ENCODE results near the gene FBXW4.

Gene FBXW4

DNA sequence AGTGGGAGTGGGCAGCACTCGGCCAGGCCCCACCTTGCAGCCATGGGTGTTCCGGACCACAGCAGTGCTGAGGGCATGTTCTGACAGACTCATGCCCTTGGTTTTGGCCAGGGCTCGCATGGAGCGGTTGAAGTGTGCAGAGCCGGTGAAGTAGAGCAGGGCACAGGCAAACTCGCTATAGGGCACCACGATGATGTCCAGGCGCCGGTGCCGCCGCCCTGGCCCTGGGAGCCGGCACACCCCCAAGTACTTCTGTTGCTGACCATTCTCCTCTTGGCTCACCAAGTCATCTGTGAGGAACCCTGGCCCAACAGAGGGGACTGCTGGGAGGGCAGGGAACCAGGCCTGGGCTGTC is 115.5 kb downstream of the FBXW4 start:
- no peak for DNase-seq

DNA sequence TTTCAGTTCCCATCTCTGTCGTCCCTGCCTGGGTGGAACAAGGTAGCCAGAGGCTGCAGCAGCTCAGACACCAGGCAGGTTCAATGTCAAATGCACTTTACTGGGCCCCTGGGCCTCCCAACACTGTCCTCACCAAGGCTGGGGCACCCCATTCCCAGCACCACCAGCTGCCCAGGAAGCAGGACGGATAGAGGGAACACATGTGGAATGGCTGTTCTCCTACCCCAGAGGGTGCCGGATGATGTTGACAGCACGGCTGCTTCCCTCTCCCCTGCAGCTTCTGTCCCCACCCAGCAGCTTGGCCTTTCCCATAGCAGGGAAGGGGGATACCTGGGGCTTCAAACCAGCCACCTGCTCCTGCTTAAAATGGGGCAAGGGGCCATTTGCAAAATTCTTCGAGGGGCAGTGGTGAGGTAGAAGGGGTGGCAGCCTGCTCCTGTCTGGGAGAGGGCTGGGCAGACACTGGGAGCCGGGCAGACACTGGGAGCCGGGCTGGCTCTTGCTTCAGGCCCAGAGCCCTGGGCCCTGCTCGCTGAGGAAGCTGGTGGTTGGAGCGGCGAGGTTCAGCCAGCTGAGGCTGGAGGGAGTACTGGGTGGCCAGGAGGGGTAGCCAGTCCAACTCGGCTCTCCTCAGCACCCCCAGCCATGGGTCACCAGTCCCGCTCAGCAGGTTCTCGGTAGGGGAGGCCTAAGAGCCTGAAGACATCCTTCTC is 116.0 kb downstream of the FBXW4 start:
- no peak for DNase-seq

DNA sequence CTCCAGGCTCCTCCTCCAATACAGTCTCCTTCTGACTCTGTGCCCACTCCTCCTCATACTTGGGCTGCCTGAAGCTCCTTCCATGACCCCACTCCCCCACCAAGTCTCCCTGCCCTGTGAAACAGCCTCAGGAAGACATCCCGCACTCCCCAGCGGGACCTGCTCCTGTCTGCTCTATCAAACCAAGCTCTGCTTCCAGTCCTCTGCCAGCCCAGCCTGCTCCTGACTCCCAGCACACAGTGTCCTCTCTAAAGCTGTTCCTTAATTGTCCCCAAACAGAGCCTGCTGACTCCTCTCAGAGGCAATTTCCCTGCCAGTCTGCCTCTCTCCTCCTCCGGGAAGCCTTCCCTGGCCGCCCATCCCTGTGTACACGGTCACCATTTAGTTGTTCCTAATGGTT is 116.8 kb downstream of the FBXW4 start:
- no peak for DNase-seq

DNA sequence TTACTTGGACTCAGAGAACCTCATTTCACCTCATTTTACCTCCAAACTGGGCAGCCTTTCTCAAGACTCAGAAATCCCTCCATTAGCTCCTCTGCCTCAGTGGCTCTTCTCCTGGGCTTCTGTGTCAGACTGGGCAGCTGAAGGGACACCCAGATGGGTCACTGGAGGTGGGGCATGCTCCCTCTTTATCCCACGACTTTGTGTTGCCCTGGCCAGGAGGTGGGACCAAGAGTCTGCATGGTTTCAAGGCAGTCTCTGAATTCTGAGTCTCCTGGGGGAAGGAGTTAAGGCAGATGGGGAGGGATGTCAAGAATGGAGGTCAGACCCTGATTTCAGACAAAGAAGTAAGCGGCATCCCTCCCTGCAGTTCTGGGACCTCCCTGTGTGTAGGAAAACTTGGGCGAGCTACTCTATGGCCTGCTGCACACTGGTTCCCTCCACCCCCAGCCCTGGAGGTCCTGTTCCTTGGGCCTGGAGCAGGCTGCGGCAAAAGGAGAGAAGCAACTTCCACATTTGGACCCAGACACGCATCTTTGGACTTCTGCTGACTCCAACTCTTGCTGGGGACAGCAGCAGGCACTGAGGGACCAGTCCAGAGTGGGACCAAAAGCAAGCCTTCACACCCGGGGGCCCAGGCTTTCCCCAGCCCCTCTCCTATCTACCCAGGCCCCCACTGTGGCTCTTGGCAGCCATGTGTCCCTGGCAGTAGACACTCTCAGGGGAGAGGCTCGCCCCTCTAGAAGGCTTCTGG is 117.7 kb downstream of the FBXW4 start:
- DNase-seq, result no peak

DNA sequence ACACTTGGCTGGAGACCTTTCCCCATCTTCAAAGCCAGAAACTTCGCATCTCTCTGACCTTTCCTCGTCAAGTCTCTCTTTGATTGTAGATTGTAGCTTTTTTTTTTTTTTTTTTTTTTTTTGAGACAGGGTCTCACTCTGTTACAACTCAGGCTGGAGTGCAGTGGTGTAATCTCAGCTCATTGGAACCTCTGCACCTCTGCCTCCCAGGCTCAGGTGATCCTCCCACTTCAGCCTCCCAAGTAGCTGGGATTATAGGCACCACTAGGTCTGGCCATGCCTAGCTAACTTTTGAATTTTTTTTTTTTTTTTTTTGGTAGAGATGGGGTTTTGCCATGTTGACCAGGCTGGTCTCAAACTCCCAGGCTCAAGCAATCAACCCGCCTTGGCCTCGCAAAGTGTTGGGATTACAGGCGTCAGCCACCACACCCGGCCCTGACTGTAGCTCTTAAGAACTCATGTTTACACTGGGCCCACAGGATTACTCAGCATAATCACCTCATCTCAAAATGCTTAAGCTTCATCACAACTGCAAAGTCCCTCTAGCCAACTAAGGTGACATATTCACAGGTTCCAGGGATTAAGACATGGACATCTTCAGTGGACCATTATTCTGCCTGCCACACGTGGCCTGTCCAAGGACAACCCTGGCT is 118.6 kb downstream of the FBXW4 start:
- no peak for DNase-seq

DNA sequence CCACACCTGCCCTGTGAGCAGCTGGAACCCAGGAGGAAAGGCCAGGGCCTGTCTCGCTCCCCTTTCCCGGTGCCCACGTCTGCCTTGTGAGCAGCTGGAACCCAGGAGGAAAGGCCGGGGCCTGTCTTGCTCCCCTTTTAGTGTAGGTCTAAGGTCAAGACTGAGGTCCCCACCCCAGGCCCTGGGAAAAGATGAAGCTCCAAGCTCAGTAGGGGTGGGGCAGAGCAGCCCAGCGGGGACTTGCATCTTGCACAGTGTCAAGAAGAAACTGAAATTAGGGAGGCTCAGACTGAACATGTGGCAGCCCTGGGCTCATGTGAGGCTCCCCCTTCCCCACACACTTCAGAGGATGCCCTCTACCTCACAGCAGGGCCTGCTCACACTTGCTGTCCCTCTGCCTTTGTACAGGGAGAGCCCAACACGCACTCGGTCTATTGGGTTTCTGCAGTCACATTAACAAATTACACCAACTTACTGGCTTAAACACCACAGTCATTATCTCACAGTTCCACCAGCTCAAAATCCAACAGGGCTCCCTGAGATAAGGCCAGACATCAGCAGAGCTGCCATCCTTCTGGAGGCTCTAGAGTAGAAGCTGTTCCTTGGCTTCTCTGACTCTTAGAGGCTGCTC is 119.3 kb downstream of the FBXW4 start:
- no peak for DNase-seq

DNA sequence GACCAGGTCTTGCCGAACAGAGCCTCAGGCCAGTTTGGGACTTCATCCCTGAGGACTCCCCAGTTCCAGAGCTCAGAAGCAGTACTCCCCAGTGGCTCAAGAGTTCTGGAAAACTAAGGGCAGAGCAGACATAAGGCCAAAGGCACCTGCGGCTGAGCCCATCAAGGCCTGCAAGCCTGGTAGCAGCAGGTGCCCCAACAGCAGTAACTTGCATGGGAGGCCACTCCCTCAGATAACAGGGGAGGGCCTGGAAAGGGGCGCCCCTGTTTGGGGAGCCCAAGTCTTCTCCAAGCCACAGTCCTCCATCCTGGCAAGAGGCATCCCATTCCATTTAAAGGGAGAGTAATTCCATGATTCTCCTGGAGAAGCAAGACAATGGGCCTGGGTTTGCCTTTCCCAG is 119.9 kb downstream of the FBXW4 start:
- DNase-seq, result no peak

DNA sequence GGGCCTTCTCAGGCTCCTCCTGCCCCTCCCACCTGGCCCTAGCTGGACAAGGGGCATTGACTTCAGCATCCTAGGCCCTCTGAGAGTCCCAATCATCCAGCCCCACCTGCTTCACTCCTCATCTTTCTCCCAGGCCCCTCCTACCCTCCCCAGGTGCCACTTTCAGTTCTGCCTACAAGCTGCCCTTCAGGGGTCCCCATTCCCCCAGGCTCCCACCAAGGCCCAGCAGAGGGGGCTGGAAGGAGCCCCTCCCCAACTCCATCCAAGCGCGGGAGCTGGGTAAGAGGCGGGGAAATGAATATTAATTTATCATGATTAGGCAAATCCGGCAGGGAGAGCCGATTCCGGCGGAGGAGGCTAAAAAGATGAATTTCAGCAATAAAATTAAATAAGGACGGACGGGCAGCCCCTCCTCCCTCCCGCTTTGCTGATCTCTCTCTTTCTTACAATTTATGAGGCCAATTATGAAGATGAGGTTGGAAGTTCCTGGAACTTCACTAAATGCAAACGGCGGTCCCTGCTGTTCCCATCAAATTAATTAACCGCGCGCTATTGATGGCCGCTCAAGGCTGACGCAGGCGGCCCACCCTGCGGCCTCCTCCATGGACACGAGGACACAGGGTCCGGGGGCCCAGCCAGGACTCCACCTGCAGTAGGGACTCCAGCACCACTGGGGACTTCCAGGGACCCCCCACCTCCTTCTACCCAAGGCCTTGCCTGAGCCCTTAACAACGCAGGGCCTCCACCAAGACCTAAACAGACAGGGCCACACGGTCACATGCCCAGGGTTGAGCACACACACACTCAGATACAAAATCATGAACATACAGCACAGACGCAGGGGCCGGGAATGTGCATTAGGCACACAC is 120.9 kb downstream of the FBXW4 start:
- DNase-seq, result no peak

DNA sequence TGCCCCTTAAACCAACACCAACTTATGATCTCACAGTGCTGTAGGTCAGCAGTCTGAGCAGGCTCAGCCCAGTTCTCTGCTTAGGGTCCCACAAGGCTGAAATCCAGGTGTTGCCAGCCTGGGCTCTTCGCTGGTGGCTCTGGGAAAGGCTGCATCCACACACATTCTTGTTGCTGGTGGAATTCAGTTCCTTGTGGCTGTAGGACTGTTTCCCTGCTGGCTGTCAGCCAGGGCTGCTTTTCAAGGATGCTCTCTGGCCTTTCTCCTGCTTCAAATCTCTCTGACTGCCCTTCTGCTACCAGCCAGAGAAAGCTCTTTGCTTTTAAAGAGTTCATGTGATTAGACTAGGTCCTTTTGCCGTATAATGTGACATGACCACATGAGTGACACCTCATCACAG is 122.2 kb downstream of the FBXW4 start:
- no peak for DNase-seq

DNA sequence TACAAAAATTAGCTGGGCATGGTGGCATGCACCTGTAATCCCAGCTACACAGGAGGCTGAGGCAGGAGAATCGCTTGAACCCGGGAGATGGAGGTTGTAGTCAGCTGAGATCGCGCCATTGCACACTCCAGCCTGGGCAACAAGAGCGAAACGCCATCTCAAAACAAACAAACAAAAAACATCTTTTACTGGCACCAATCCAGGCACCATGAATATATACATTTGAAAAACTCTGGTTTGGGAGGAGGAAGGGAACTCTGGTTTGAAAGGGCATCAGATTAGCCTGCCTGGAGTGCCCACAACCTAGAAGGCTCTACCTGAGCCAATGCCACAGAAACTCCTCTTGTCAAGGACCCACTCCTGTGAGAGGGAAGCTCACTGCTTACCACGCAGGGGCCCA is 122.8 kb downstream of the FBXW4 start:
- no peak for DNase-seq

DNA sequence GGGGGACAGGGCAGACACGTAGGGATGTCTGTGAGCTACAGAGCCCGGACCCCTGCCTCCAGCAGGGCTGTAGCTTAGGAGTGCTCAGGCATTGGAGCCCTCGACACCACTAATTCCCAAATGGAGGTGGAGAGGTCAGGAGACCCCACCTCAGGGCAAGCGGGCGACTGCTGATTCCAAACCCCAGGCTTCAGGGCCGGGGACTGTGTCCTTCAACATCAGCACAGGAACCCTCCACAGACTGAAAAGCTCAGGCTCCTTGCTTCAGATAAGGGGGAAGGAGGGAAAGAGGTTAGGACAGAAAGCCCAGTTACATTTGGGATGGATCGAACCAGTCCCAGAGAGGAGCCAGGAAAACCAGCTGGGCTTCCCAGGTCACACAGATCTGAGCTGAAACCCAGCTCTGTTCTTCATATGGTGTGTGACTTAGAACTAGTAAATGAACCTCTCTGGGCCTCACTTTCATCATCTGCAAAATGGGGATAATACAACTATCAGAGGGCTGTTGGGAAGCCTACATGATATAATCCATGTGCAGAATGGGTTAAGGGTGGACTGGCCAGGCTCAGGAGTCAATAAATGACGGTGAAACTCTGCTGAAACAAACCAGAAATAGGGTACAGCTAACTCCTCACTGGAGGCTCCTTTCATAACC is 123.6 kb downstream of the FBXW4 start:
- DNase-seq, result no peak

DNA sequence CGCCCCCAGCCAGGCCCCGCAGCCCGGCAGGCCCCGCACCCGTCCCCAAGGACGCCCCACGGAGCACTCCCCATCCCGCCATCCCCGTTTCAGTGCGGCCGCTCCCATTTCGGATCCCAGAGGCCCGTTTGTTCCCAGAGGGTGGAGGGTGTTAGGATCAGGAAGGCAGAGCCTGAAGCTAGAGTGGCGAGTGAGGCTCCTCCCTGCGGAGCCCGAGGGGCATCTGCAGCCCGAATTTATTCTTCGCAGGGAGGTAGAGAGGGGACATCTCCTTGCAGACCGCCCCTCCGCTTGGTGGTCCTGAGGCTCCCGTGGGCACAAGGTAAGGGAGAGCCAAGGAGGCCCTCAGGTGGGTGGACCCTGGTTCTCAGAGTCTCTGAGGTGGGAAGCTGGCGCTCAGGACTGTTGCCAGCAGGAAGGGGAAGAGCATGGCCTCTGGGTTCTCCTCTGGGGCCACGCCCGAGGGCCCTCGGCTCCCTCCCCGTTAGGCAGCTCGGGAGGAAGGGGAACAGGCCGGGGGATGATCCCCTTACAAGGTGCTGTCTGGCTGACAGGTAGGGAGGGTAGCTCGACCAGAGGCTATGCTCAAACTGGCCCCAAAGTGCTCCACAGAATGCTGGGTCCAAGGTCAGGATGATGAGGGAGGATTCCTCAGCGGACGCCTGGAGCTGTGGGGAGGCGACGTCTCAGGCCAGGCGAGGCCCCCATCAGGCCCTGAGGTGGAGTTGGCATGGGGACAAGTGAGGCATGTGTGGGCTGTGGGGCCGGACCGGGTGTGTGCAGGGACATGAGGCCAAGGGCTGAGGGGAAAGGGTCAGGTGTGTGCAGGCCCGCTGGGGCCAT is 124.3 kb downstream of the FBXW4 start:
- DNase-seq, result no peak

DNA sequence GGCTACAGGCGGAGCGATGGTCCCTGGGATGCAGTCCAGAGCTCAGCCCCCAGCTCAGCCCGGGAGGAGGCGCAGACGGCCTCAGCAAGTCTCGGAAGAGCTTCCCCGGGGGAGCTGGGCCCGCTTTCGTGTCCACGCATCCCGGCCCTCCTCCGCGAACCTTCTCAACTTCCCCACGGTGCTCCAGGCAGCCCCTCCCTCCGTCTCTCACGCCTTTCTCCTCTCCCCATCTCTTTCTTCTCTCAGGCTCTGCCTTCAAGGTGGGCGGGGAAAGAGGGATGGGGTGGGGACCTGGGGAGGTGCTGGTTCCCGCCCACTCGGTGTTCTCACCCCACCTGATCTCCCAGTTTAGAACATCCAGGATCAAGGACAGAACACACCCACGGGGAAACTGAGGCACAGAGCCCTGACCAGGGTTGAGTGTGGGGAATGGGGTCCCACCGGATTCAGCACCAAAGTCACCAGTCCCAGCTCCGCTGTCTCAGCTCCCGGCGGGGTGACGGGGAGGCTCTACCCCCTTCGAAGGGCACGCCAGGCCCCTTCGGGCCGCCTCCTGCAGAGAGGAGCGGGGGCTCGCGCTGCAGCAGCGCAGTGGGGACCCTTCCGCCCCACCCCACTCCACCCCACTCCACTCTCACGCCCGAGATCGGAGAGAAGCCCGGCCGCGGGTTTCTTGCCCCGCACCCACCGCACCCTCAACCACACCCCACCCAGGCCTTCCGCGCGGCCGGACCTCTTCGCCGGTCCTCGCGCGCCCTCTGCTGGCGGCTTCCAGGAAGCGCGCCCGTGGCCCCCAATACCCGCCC is 125.1 kb downstream of the FBXW4 start:
- DNase-seq, result peak; percentile 85

DNA sequence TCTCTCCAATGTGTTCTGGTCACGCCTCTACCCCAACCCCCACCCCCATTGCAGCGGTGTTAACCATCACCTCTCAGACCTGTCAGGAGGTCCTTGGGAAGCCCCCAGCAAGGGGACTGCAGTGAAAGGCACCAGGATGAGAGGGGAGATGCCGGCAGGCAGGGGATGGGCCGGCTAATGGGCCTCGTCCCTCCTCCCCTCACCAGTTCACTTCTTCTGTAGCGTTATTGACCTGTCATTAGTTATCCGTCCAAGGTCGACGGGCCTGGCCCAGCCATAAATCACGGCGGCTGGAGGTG is 125.7 kb downstream of the FBXW4 start:
- DNase-seq, result no peak

DNA sequence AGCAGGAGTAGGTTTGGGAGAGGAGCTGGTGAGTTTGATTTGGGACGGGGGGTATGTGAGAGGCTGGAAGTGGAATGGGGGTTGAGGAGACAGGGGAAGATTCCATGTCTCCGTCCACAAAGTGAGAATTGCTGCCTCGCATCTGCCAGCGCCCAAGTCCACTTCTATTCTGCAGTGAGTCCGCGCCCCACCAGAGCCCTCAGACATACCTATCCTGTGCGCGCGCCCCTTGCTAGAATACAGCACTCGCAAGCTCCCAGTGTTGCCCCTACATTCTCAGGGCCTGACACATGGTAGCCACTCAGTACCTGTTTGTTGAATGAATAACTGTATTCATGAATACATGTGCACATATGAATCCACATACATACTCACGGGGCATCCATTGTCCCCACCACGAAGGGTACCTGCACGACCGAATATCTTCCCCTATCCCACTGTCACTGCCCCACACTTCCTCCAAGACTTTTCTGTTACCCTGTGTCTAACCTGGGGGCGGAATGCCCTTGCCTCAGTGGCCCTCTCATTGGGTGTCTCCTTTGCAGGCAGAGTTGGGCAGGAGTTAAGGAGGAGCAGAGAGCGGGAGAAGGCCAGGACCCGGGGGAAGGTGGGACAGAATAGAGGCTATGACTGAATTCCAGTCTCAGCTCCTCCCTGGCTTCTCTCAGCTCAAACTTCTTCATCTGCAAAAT is 126.8 kb downstream of the FBXW4 start:
- no peak for DNase-seq

DNA sequence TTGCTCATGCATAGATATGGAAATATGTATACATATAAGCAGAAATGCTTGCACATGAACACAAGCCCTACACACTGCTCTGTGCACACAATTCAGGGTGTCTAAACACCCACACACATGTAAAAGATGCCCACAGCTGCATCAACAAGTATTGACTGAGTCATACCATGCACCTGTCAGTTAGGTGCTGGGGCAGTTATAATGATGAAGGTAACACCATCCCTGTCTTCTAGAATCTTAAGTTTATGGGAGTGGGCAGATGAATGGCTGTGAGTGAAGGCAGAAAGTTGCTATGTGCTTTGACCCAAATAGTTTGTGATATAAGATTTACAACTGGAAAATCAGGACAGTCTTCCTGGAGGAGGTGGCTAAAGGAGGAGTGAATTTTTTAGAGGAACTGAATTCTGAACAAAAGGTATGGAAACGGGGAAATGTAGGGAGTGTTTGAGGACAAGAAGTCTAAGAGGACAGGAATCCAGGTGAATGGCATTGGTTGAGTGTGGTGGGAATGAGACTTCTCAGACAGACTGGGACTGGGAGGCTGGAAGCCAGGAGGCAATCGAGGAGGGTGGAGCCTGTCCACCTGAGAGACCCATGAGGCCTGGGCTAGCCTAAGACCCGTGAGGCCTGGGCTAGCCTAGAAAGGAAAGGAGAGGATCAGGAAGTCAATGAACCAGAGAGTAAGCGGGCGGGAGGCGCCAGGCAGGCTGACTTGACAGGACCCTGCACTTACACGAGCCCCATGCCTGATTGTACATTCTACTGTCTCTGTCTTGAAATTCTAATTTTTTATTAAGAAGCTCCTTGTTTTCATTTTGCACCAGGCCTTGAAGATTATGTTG is 127.6 kb downstream of the FBXW4 start:
- no peak for DNase-seq

DNA sequence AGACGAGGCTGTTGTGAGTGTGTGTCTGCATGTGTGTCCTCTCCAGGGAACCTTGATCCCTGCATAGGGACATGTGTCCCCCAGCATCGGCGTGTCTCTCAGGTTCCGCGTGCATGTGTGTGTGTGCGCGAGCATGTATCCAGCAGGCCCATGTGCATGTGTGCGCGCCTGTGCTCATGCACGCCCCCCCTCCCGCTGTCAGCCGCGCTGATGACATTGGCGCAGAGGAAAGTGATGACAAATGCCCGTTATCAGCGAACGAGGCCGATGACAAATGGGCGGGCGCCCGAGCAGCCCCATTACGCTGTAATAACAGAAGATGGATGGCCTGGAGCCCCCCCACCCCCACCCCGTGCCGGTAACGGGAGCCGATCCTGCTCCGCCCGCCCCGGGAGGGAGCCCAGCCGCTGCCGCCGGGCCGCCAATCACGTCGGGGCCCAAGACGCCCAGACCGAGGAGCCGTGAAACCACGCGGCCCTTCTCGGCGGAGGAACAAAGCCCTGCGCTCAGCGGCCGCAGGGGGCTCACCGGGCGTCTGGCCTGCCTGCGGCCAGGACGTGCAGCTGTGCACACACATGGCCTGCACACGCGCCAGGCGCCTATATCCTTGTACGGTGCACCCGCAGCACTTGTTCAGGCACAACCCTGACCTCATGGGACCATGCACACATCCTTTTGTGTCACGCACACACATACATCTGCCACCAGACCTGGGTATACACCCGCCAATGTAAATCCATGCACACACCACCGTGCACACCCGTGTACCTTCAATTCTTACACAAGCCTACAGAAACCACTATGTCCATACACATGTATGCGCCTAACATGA is 128.4 kb downstream of the FBXW4 start:
- peak; percentile 40 for DNase-seq

DNA sequence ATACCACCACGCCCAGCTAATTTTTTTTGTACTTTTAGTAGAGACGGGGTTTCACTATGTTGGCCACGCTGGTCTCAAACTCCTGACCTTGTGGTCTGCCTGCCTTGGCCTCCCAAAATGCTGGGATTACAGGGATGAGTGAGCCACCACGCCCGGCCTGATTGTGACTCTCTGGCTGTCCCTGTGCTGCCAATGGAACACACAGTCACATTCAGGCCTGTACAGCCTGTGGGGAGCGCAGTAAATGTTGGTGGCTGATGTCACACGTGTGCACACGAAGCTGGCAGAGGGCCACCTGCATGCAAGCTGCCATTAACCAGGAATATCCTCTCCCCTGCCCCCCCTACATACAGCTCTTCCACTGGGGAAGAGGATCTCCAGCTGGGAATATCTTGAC is 129.0 kb downstream of the FBXW4 start:
- no peak for DNase-seq

Measured in activated CD4-positive, alpha-beta T cell treated with anti-CD3 and anti-CD28 coated beads for 48 hours (primary cell).